Measurements from ENCODE around the gene FOXK1. TPM values are rescaled to one million over a fixed set of nuclear protein-coding genes. Genes with fewer than 3 reads are reported as not detected.
A peak's percentile ranks its signal among the peaks of the same experiment; 100 is the strongest.

FOXK1 gene
- total and polyA plus RNA-seq, 9 of the 15 experiments (the other 6 are each of a cell fraction or from before 2014, with no cell fraction given): 0.32 to 45.5 (median 8.1) TPM

GRCh38 chr7:4762121-4763055, 80.3 kb downstream of the FOXK1 start:
- 96% methylated on average over 33 of the region's 54 CpGs for whole genome bisulfite sequencing (ENCODE audit: insufficient coverage, low coverage, missing lambda C conversion rate)
- no TSS peak for BruUV-seq (replicated peaks)
- no peak for FAIRE-seq
- POLR2A ChIA-PET: interaction anchor here (1.2 to 1.9 kb wide), 2 partner anchors 11 to 13 kb away, joined by 3 to 9 read pairs; partner anchors contain the start of gene AP5Z1
- H3K79me2 ChIP-seq (ENCODE audit: control insufficient read depth, insufficient read depth, low read length): no peaks in the 10 kb centered on the region
- ATAC-seq: no peak
- peaks cover 80% of the 10 kb centered on the region; the same call in 2 of the 3 replicates for H3K36me3 ChIP-seq (ENCODE audit: control insufficient read depth, insufficient read depth, low read length)
- in situ Hi-C loops (cut with MboI) (no loop called here), intact Hi-C loops (cut with micrococcal nuclease) (no loop called here)
- H3K4me2 ChIP-seq (ENCODE audit: insufficient read depth, low read length): no peak overlapping the region
- peaks cover 0 to 11% of the 10 kb centered on the region in 2 experiments; a peak in 1 of 5 replicates for H3K4me1 ChIP-seq (replicated peaks in 1 of 2; ENCODE audit: control insufficient read depth in 2 of 2, insufficient read depth in 2 of 2, low read length in 2 of 2)
- TF ChIP-seq FOXP4 (CRISPR knock-in tag; IDR thresholded peaks at IDR 0.05; ENCODE audit: borderline replicate concordance) (no peak), POLR2G (IDR thresholded peaks at IDR 0.05; ENCODE audit: low read depth, low read length) (peak; percentile 64; the same call in 1 of the 2 replicates)
- H4K20me1 ChIP-seq (replicated peaks; ENCODE audit: control insufficient read depth, insufficient read depth, low read length): 0 out of 2 replicates have a peak, but pooled peaks cover 4% of the 10 kb centered on the region
- H3K27me3 ChIP-seq (ENCODE audit: control insufficient read depth in 2 of 2, insufficient read depth in 2 of 2, low read length in 2 of 2): no peaks in the 10 kb centered on the region
- H3K9ac ChIP-seq (ENCODE audit: insufficient read depth in 1 of 2, low read depth in 2 of 2, low read length in 2 of 2): no peak overlapping the region
- H2AFZ ChIP-seq (ENCODE audit: low read depth, low read length): no peak overlapping the region
- no peak for DNase-seq (ENCODE audit: extremely low read depth in 1 of 4, low spot score in 3 of 4)
- no peaks in the 10 kb centered on the region for H3K9me3 ChIP-seq (replicated peaks; ENCODE audit: control insufficient read depth, insufficient read depth, low read depth, low read length)
- CTCF ChIA-PET (ENCODE audit: low intra/inter-chr PET ratio): no interaction called here
- H3K27ac ChIP-seq (ENCODE audit: extremely low read depth, low read depth, low read length): no peak overlapping the region
- H3K9me1 ChIP-seq (ENCODE audit: control insufficient read depth, insufficient read depth, low read length): peaks cover 3% of the 10 kb centered on the region
- H3K4me3 ChIP-seq: no peak overlapping the region

Measured in K562 (cell line).